GM12873 (cell line): ENCODE data around the gene RSPO1.
A peak's percentile ranks its signal among the peaks of the same experiment; 100 is the strongest.

Experiments used
- CTCF ChIP-seq: IDR thresholded peaks from 2 replicates; pipeline ENCODE4 v1.5.1; 2012; ENCODE audit warnings: low read depth, mild to moderate bottlenecking, moderate library complexity, low read length, control low read depth; ENCODE audit not compliant: insufficient read depth; ENCODE audit errors: missing control alignments

Gene RSPO1

DNA sequence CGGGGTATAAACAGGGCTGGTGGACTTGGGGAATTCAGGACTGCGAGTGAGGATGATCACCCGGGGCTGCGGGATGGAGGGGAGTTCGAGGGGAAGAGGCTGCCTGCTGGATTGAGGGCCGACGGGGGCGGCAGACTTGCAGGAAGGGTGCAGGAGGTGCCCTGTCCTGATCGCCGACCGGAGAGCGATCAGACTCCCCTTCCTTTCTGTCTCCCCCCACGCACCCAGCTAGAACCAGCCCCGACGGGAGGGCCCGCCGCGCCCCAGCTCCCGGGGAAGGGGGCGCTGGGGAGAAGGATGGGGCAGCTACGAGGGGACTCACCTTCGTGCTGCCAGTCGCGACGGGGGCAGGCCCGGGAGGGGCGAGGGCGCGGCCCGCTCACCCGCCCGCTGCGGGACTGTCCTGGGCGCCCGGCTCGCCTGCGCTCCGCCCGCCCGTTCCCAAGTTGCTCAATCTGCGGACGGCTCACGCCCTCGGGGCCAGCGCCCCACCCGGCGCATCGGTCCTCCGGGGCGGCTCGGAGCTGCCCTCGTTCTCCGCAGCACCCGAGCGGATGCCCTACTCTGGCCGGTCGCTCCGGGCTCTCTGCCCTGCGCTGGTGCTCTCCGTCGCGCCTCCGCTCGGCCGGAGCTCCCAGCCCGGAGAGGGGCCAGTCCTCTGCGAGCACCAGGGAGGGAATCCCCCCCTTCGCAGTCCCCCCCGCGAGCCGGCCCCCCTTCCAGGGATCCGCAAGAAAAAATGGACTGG is at the start of gene RSPO1:
Gene RSPO1, minus strand, starts transcription at position 649 of the 748 bp plus-strand sequence. CDS start 5,231 bp downstream, outside the sequence.
- TF ChIP-seq CTCF = no peak

DNA sequence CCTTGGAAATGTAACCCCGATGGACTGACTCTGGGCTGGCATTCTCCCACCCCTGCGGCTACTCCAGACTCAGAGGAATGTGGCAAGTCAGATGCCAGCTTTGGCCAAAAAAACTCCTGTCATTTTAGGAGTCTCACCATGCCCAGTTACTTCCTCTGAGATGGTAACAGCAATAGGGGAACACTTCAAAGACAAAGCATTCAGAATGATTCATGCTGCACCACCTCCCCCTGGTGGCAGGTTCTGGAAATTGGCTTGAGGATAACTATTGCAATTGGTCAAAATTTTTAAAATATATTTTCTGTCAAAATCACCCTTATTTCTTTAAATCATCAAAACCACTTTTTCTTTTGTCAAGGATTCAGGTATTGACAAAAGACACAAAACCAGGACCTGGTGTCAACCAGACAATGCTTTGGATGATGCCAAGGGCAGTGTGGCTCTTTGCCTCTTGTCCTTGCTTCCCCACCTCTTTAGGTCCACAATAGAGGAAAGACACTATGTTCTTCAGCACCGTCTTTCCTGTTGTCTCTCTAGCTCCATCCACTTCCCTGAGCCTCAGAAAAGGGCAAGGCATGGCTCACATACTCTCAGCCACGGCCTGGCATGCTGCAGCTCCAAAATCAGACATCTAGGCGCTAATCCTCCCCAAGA is 47.8 kb upstream of the RSPO1 start:
- peak; percentile 81 for TF ChIP-seq CTCF

GRCh38 chr1:37680933-37681332 is 46.2 kb upstream of the RSPO1 start:
- no peak for TF ChIP-seq CTCF

DNA sequence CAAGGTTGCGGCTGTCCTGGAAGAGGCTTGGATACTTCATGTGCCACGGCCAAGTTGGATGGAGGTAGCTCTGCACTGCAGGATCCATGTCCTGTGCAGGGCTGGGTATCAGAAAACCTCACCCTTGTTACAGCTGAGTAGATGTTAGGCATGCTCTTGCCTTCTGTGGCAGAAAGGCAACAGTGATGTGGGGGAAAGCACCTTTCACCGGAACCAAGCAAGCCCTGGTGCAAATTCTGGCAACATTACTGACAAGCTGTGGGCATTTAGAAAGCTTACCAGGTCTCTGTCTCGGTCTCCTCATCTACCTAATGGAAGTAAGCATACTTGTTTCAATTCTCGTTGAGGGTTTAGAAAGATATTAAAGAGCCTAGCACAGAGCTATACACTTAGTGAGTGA is 43.1 kb upstream of the RSPO1 start:
- no peak for TF ChIP-seq CTCF

GRCh38 chr1:37677143-37677439 is 42.4 kb upstream of the RSPO1 start:
- TF ChIP-seq CTCF = no peak

DNA sequence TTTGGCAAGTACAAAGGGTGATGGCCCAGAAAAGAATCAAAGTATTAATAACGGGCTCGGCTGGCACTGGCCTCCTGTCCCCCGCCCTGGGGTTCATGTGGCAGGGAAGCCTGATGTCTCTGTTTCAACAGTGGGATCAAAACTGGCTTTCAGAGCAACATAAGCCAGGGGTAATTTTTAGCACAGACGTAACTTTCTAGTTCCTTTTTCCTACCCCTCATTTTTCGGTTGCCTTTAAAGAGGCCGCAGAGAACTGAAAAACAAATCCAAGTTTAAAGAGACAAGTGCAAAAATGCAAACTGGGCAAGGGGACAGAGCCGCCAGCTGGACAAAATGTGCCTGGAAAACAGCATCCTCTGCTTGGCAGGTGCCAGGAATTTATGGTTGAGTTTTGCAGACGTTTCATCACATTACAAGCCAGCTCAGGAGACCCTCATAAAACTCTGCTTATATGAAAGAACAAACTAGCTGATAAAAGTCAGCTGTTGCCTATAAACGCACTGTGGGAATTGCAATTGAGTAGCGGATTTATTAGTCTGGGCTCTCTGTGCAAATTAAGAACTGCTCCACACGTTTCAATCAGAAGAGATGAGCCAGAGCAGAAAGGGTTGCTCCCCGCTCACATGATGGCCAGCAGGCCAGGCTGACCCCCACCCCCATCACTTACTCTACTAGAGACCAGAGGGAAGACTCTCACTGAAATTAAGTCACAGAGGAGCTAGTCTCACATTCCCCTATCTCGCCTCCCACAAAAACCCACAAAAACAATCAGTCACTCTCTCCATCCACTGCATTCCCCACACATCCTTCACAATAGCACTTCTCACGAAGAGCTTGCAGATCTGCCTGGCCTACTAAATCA is 41.8 kb upstream of the RSPO1 start:
- no peak for TF ChIP-seq CTCF

- TF ChIP-seq CTCF = no peak
Observed at GRCh38 chr1:37673920-37674319, 39.2 kb upstream of the RSPO1 start.
